C4-2B (cell line): ENCODE measurements around the gene DDX42.

Experiments
- ZFX ChIP-seq: fragments of 450-650 bp; IDR thresholded peaks from 2 replicates; pipeline ENCODE4 v1.6.1; 2017
- TF ChIP-seq, protein P1 (sequence below): fragments of 450-650 bp; conservative IDR thresholded peaks from 2 replicates; pipeline ENCODE4 v1.5.1; 2017; ENCODE audit warnings: mild to moderate bottlenecking

DNA sequence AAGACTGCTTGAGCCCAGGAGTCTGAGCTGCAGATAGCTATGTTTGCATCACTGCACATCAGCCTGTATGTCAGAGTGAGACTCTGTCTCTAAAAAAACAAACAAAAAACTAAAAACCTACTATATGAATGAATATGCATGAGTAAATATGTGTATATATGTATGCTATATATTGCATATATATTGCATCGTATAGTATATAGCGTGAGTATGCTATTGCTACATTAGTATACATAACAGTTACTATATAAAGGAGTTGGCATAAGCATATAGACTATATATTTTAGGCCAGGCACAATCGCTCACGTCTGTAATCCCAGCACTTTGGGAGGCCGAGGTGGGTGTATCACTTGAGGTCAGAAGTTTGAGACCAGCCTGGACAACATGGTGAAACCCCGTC lies 16.1 kb downstream of the DDX42 start:
- TF ChIP-seq, protein P1, sequence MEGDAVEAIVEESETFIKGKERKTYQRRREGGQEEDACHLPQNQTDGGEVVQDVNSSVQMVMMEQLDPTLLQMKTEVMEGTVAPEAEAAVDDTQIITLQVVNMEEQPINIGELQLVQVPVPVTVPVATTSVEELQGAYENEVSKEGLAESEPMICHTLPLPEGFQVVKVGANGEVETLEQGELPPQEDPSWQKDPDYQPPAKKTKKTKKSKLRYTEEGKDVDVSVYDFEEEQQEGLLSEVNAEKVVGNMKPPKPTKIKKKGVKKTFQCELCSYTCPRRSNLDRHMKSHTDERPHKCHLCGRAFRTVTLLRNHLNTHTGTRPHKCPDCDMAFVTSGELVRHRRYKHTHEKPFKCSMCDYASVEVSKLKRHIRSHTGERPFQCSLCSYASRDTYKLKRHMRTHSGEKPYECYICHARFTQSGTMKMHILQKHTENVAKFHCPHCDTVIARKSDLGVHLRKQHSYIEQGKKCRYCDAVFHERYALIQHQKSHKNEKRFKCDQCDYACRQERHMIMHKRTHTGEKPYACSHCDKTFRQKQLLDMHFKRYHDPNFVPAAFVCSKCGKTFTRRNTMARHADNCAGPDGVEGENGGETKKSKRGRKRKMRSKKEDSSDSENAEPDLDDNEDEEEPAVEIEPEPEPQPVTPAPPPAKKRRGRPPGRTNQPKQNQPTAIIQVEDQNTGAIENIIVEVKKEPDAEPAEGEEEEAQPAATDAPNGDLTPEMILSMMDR = no peak
- TF ChIP-seq ZFX = no peak
